GM10266 (cell line): ENCODE data around the gene SYT14.
A peak's percentile ranks its signal among the peaks of the same experiment; 100 is the strongest.

Experiments used
- DNase-seq: peaks from one replicate; pipeline ENCODE4 v3.0.0; 2012; ENCODE audit errors: extremely low spot score
- TF ChIP-seq, protein P1 (sequence below): IDR thresholded peaks from 2 replicates; pipeline ENCODE4 v1.5.1; 2012; ENCODE audit warnings: mild to moderate bottlenecking, low read depth; ENCODE audit not compliant: control insufficient read depth, insufficient read depth; ENCODE audit errors: missing control alignments

The SYT14 gene

DNA sequence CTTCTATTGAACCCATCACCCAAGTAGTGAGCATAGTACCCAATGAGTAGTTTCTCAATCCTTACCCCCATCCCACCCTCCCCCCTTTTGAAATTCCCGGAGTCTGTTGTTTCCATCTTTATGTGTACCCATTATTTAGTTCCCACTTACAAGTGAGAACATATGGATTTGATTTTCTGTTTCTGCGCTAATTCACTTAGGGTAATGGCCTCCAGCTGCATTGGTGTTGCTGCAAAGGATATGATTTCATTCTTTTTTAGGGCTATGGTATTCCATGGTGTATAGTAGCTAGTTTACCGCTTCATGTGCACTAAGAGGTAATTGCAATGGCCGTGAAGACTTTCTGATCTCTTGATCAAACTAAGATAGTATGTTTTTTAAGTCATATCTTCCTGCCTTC, 187.1 kb downstream of the SYT14 start:
- TF ChIP-seq, protein P1, sequence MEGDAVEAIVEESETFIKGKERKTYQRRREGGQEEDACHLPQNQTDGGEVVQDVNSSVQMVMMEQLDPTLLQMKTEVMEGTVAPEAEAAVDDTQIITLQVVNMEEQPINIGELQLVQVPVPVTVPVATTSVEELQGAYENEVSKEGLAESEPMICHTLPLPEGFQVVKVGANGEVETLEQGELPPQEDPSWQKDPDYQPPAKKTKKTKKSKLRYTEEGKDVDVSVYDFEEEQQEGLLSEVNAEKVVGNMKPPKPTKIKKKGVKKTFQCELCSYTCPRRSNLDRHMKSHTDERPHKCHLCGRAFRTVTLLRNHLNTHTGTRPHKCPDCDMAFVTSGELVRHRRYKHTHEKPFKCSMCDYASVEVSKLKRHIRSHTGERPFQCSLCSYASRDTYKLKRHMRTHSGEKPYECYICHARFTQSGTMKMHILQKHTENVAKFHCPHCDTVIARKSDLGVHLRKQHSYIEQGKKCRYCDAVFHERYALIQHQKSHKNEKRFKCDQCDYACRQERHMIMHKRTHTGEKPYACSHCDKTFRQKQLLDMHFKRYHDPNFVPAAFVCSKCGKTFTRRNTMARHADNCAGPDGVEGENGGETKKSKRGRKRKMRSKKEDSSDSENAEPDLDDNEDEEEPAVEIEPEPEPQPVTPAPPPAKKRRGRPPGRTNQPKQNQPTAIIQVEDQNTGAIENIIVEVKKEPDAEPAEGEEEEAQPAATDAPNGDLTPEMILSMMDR, result no peak
- no peak for DNase-seq

GRCh38 chr1:210129092-210129491, 191.1 kb downstream of the SYT14 start:
- TF ChIP-seq, protein P1, result no peak
- no peak for DNase-seq

DNA sequence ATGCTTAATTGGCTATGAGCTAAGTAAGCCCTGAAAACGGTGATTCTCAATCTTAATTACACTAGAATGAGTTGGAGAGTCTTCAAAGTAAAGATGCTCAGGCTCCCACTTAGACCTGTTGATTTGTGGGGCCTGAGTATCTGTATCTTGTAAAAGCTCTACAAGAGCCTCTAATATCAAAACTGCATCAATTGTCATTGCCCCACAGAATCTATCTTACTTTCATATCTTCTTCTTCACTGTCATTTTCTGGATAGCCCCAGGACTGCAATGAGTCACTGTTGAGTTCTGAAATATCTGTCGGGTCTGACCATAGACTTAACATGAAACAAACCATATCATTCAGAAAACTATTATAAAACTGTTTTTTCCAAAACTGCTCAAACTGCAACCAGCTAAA, 191.7 kb downstream of the SYT14 start:
- TF ChIP-seq, protein P1, result no peak
- DNase-seq, result no peak

DNA sequence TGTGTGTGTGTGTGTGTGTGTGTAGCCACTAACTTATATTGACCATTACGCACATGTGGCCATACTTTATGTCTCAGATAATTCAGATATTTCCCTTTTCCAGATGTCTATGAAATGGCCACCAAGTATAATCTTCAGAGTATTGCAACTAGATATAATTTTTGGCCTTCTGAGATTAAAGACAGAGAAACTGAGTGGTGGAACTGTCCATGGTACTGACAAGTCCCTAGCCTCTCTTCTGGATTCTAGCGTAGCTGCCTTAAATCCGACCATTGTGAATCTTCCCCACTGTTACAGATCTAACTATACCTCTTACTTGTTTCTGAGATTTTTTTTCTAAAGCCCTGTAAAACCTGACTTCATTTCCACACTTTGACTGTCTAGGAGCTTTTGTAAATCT, 194.6 kb downstream of the SYT14 start:
- DNase-seq, result peak; percentile 9
- TF ChIP-seq, protein P1, result no peak

GRCh38 chr1:210143465-210144062, 205.5 kb downstream of the SYT14 start:
- DNase-seq, result peak; percentile 25
- TF ChIP-seq, protein P1, result peak; percentile 66

GRCh38 chr1:210144736-210145135, 206.7 kb downstream of the SYT14 start:
- no peak for DNase-seq
- TF ChIP-seq, protein P1, result no peak

DNA sequence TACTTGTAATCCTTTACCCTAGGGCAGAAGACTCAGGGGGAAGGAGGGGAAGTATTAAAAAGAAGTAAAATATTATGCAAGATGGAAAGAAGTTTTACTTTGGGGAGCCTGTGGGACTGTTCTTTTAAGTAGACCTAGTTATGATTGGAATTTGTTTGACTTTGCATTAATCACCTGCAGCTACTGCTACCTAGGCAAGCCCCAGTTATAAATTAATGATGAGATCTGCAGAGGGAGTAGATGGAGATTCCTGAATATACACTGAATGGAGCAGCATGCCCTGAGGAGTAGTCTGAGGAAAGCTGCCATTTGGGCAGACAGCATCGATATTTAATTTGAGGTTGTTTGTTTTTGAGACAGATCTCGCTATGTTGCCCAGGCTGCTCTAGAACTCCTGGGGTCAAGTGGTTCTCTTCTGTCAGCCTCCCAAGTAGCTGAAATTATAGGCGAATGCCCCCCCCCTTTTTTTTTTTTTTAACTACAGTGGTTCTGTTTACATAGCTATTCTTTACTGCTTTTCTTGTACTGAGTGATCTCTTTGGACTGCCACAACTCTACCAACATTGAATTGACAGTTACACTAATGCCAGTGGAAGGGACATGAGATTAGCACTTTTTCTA, 213.1 kb downstream of the SYT14 start:
- no peak for DNase-seq
- TF ChIP-seq, protein P1, result no peak
